ENCODE data around the gene SLC19A1.

SLC19A1 gene

DNA sequence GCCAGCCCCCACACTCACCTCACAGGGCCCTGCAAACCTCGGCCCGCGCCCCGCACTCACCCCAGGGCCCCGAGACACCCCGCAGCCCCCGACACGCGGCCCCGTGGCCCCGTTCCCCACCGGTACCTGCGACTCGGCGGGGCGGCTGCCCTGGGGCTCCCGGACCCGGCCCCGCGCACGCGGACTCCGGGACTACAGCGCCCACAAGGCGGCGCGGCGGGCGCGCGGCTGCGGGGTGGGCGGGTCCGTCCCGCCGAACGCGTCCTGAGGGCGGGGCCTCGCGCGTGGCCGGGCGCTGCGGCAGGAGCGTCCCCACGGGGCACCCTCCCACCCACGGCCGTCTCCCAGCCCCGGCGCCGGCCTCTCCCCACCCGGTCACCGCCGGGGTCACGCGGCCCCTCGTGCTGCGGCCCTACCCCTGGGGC lies at the start of gene SLC19A1:
SLC19A1 (minus strand) TSS at position 199 of the 425 bp plus-strand sequence. CDS start 4,481 bp downstream, outside the sequence.
- peak; percentile 47 for DNase-seq

DNA sequence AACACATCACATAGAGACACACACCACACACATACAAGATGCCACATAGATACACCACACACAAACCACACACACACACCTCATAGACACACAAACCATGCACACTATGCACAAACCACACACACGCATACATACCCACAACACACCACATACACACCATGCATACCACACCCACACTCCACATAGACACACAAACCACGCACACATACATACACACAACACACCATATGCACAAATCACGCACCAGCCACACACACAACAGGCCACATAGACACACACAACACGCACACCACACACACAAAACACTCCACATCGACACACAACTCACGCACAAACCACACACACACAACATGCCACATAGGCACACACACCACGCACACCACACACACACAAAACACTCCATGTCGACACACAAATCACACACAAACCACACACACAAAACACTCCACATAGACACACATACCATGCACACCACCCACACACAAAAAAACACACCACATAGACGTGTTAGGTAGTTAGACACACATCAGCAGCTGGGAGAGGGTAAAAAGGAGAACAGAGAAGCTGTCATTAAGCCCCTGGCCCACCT lies 49.5 kb upstream of the SLC19A1 start:
- DNase-seq, result no peak

DNA sequence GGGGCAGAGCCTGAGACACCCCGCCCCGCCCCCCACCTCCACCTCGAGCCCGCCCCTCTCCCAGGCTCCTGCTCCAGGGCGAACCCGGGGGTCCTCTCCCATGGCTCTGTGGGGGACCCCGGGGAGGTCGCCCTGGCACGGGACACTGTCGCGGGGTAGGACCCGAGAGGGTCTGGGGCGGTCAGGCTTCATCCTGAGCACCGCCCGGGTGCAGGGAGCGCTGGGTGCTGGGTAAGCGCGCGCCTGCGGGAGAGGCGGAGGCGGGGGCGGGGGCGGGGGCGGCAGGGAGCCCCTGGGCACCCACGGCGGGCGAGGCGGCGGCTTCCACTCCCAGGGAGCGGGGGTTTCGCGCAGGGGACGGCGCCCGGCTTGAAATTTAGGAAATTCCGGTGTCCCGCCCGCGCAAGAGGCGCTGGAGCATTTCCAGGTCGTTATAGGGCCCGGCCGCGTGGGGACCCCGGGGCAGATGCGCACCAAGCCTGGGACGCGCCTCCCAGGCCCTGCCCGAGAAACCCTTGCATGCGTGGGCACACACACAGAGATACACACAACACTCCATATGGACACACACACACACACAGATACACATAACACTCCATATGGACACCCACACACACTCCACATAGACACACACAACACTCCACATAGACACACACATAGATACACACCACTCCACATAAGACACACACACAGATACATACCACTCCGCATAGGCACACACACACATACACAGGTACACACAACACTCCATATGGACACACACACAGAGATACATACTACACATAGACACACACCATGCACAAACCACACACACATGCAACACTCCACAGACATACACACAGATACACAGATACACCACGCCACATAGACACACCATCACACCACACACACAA lies 48.7 kb upstream of the SLC19A1 start:
- DNase-seq, result peak; percentile 7

DNA sequence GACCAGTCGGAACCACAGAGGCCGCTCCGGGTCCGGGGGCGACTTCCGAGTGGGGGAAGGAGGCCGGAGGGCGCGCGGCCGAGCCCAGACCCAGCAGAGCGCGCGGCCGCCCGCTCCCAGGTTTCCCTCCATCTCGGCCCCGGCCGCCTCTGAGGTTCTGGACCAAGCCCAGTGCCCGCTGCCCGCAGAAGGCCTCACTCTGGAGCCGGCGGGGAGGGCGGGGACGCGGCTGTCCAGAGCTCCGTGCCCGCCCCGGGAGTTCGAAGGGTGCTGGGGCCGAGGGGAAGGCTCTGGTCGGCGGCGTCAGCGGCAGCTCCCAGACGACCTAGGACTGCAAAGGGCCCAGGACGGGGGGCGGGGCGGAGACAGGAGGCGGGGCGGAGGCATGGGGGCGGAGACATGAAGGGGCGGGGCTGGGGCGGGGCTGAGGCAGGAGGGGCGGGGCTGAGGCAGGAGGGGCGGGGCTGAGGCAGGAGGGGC lies 48.0 kb upstream of the SLC19A1 start:
- DNase-seq, result peak; percentile 55

DNA sequence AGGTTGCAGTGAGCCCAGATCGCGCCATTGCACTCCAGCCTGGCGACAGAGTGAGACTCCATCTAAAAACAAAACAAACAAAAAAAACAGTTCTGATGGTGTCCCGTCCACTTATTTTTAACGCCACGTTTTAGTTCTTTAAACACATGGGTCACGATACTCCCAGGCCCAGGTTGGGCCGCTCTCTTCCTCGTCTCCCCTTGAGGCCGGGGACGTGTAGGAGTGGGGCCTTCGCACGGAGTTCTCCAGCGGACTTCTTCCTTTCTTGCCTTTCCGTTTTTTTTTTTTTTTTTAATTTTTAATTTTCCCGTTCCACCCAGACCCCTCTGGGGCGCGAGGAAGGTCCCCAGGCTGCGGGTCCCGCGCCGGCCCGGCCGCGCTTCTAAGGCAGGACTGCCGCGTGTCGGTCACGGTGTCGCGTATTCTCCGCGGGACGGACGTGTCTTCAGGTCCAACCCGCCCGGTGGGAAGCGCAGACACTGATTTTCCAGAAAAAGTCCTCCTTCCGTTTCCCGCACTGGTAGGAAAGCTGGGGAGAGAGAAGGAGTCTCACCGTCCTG lies 47.5 kb upstream of the SLC19A1 start:
- no peak for DNase-seq

DNA sequence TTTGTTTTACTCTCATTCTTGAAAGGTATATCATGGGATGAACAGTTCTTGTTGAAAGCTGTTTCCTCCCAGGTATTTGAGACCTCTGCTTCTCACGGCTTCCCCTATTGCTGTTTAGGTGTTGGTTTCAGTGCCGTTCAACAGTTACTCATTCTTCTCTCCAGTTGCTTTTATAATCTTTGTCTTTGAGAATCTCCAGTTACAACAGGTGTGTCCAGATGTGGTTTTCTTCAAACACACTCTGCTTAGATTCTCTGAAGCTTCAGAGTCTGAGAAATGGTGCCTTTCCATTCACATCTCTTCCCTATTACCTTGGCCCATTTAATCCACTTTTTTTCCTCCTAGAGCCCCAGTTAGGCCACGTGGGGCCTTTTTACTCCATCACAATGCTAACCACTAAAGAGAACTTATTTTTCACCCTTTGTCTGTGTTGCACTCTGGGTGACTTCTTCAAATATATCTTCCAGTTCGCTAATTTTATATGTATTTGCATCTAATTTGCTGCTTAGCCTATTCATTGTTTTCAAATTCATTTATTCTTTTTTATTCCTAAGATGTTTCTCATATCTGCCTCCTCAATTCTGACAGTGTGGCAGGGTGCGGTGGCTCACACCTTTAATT lies 46.7 kb upstream of the SLC19A1 start:
- DNase-seq, result no peak

DNA sequence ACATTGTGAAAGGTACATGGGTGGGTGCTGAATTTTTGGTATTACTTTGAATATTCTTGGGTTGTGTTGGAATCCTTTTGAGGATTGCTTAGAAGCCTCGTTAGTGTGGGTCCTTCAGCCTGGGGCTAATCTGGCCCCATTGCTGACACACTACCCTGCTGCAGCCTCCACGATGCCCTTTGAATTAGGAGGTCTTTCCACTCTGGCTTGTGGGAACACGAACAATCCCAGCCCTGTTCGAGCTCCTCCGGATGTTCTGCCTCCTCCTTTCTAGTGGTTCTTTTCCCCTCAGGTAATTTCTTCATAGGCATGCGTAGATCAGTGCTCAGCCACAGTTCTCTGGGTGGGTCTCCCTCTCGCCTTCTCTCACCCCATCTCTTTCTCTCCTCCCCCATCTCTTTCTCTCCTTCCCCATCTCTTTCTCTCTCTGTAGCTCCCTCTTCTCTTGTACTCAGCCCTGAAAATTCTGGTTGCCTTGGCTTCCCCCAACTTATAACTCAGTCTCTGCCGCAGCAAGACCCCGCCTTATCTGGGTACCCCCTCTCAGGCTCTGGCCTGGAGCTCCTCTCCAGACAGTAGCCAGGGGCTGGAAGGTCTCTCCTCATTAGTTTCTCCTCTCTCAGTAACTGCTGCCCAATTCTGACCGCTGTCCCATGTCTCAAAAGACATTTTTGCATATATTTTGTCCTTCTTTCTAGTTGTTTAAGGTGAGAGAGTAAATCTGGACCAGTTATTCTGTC lies 46.0 kb upstream of the SLC19A1 start:
- DNase-seq, result no peak

DNA sequence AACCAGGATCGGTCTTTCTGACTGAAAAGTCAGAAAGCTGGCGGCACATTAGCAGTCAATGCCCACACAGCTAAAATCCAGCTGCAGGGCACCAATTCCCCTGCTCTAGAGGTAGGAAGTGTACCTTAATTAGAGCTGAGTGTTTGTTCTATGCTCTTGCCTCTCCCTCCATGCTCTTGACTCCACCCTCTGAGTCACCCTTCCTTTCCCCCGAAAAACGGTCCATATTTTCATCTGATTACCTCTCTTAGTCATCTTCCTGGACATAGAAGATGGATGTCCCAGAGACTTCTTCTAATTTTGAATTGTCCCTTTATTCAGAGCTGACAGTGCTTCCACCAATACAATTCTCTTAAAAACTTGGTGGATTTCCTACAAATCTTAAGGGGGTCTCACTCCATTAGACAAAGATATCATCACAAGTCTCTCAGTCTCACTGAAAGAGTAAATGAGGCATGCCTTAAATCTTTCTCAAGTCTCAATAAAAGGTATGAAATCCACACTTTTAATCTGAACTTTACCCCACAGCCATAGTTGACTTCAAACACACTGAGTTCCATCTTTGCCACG lies 44.1 kb upstream of the SLC19A1 start:
- no peak for DNase-seq

DNA sequence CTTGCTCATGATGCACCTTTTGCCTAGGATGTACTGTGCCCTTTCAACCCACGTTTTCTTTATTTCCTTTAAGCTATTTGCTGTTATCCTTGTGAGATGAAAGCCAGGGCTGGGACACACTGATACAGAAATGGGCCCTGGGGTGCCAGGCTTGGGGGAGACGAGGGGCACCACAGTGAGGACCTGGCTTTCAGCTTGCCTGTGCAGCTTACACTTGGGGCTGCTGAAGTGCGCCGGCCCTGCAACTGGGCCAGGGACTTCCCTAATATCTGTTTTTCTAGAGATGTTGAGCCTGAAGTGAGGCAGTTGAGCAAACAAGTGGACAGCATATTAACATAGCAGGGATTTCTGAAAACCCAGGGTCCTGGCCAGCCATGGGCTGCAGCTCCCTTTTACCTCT lies 42.5 kb upstream of the SLC19A1 start:
- DNase-seq, result no peak

DNA sequence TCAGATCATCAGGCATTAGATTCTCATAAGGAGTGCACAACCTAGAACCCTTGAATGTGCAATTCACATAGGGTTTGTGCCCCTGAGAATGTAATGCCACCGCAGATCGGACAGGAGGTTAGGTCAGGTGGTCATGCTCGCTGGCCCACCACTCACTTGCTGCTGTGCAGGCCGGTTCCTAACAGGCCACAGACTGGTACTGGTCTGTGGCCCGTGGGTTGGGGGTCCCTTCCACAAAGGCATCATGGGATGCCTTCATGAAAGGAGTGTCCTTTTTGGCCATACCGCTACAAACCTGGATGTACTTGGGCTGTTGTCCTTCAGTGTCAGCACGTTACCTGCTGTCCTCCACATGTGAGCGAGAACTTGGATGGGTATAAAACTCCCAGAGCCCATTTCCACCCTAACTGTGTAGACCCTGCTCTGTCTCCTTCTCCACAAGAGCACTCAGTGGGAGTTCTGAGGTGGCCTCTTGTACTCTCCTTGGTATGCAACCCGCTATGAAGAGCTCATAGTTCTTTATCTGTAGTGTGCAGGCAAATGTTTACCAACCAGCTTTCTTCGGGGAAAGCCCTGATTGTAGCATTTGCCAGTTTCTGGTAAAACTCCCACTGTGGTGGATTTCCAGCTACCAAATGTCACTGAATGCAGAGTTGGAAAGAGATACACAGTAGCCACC lies 41.7 kb upstream of the SLC19A1 start:
- no peak for DNase-seq

DNA sequence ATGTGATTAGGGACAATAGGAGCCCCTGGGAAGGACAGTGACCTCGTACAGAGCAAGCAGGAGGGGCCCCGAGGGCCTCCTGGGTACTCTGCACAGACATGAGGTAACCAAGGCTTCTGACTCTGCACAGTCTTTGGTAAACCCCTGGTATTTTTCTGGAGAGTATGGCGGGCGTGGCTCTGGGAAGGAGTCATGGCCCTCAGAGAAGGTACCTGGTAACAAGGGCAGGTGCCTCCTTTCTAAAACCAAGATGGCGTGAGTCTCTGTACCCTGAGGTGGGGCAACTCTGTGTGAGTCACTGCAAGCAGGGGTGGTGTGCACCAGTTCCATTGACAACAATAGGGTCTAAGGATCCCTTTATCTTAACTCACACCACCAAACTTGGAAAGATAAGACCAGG lies 39.9 kb upstream of the SLC19A1 start:
- no peak for DNase-seq

DNA sequence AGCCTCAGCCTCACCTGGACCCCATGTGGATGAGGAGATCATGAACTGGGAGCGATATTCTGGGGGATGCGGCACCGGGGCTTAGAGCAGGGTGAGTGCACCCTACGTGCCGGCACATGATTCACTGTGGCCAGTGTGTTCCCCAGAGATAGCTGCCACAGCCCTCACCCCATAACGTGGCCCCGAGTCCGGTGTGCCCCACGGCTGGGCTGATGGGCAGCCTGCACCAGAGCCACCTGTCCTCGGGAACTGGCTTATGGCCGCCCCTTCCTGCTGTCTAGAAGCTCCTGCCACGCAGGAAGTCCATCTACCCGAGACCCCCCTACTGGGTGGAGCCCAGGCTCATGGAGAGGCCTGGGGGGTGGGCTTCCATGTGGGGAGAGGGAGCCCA lies 39.1 kb upstream of the SLC19A1 start:
- DNase-seq, result no peak

DNA sequence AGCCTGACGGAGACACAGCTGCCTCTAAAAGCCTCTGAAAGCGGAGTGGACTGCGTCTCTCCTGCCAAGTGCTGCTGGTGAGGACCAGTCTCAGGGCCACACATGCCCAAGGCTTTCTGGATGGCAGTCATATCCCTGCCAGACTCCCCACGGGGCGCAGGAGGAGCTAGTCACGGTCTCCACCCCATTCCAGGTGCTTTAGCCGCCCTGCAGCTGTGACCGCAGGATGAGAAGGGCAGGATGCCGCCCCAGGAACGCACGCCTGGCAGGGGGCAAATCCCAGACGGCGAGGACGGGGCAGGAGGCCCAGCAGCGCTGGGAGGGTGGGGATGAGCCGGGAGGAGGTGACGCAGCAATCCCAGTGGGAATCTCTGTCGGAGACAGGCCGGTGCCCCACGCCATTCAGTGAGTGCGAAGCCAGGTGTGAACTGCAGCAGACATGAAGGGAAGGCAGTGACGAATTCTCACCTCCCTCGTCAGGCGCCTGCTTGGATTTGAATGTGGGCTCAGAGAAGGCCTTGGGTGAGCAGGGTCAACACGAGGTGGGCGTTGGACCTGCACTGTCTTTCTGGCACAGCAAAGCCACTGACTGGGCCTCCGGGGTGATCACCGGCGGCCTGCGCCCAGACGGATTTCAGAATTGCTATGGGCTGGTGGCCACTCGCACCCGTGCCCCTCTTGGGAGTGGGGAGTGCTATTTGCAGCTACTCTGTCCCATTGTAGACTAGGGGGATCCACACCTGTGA lies 38.5 kb upstream of the SLC19A1 start:
- no peak for DNase-seq

DNA sequence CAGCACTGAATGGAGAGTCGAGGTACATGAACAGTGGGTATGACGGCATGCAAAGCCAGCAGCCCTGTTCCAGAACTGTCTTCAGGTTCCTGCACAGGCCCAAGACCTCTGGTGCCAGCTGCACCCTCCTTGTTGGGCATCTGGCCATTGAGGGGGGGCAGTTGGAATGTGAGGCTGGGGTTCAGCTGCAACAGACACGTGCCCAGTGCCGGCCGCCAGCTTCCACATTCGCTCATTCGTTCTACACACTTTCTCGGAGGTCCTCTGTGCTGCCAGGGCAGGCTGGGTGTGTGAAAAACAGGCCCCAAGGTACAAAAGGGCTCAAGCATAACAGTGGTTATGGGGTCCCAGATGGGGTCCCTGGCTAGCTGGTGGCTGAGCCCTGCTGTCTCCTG lies 37.9 kb upstream of the SLC19A1 start:
- DNase-seq, result no peak

DNA sequence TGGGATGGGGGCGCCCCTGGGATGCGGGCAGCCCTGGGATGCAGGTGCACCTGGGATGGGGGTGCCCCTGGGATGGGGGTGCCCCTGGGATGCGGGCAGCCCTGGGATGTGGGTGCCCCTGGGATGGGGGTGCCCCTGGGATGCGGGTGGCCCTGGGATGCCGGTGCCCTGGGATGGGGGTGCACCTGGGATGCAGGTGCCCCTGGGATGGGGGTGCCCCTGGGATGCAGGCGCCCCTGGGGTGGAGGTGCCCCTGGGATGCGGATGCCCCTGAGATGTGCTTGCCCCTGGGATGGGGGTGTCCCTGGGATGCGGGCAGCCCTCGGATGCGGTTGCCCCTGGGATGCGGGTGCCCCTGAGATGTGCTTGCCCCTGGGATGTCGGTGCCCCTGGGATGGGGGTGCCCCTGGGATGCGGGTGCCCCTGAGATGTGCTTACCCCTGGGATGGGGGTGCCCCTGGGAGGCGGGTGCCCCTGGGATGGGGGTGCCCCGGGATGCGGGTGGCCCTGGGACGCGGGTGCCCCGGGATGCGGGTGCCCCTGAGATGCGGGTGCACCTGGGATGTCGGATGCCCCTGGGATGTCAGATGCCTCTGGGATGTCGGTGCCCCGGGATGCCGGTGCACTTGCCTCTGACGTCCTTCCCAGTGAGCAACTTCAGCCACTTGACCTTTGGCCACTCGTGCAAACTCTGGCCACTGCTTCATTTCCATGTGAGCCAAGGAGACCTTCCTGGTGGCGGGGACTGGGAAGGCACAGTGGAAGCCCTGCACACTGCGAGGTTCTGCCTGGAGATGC lies 37.3 kb upstream of the SLC19A1 start:
- DNase-seq, result no peak

DNA sequence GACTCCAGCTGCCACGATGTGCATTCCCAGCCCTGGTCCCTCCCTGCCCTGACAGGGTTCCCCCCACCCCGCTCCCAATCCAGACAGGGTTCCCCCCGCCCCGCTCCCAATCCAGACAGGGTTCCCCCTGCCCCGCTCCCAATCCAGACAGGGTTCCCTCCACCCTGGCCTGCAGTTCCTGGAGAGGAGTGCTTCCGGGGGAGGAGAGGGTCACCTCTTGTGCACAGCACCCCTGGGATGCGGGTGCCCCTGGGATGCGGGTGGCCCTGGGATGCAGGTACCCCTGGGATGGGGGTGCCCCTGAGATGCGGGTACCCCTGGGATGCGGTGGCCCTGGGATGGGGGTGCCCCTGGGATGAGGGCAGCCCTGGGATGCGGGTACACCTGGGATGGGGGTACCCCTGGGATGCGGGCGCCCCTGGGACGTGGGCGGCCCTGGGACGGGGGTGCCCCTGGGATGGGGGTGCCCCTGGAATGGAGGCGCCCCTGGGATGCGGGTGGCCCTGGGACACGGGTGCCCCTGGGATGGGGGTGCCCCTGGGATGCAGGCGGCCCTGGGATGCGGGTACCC lies 36.7 kb upstream of the SLC19A1 start:
- no peak for DNase-seq

DNA sequence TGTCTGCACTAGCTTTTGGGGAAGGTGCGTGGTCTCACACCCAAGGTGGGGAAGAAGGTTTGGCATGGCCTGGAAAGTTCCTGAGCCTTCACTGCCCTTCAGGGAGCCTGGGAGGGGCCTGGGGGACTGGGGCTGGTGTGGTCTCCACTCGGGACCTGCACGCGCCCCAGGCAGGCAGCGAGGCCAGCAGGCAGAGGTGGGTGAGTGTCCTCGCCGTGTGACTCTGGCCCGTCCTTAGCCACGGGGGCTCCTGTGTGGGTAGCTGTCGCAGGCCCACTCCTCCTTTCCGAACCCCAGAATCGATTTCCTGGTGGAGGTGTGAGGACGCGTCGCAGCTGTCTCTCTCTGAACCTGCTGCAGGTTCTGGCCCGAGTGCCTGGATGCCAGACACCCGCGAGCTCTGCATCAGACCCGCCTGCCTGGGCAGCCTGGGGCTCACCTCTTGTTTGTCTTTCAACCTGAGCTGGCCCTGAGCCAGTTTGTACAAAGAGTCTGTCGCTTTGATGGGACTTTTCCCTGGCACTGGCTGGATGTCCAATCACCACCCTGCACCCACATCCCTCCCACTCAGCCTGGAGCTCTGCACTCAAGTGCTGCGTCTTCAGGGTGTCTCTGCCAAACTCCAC lies 36.0 kb upstream of the SLC19A1 start:
- DNase-seq, result no peak

DNA sequence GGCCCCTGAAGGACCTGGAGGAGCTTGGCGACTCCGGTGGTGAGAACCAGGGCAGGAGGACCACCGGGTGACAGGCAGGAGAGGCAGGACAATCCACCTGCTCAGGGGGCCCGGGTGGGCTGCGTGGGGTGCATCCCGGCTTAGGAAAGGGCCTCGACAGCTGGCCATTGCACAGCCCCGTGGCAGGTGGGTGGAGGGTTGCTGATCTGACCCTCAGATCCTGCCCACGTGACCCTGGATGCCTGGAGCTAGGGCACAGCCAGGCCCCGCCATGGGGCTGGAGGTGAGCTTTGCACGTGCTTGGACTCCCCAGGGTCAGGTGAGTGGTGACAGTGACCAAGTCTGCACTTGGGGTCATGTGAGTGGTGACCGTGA lies 35.5 kb upstream of the SLC19A1 start:
- no peak for DNase-seq

Data from fibroblast of upper back skin (primary cell).